NCI-H345 treated with DMSO at 0.1 percent for 48 hours (cell line): ENCODE measurements around the gene ZMYND10.

Source experiments
- DNase-seq: peaks from one replicate; lab custom pipeline; 2025; ENCODE audit not compliant: unreplicated experiment; lab: John Stamatoyannopoulos, UW

Gene ZMYND10

DNA sequence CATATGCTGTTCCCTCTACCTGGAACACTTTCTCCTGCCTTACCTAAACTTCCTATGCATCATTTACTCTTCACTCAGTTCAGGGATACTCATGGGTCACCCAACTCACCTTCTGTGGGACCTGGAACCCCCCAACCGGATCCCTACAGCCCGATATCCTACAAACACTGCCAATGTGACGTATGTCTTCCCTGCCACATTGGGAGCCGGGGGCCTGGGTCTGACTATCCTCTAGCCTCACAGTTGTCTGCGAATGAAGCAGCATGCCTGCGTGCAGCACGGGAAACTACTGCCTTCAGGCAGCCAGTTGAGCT is 4.6 kb upstream of the ZMYND10 start:
- DNase-seq = no peak

DNA sequence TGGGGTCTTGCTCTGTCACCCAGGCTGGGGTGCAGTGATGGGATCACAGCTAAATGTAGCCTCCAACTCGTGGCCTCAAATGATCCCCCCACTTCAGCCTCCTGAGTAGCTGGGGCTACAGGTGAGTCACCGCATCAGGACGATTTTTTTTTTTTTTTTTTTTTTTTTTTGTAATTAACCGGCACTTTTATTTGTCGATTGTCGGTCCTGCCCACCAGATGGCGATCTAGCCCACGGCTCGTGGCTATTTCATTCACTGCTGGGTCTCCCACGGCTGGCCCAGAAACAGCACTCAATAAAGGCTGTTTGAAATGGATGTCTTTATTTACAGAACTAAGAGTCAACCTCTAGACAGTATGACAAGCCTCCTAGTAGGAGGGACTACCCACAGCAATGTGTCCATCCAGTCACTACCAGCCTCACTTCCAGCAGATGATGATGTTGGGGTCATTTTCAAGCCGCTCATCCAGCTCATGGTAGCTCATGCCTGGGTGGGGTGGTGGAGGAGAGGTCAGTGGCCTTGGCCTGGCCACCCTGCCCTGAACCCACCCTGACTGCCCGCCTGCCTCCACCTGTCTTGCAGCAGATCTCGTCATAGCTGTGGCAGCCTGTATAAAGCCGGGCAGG is 1.8 kb upstream of the ZMYND10 start:
- peak; percentile 21 for DNase-seq

DNA sequence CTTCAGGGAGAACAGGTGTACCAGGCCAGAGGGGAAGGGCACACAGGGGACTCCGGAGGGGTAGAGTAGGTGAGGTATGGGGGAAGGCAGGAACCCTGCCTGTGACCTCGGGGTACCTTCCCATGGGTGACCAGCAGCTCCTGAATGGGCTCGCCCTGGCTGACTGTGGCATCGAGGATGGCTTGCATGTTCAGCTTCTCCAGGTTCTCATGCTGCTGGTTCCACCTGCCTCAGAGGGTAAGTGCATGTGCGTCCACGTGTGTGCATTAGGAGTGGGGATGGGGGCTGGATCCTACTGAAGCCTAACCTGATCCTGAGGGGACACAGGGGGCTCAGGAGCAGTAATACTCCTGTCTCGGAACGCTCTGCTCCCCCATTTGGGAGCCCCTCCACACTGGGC is 524 bp downstream of the ZMYND10 start:
- no peak for DNase-seq

DNA sequence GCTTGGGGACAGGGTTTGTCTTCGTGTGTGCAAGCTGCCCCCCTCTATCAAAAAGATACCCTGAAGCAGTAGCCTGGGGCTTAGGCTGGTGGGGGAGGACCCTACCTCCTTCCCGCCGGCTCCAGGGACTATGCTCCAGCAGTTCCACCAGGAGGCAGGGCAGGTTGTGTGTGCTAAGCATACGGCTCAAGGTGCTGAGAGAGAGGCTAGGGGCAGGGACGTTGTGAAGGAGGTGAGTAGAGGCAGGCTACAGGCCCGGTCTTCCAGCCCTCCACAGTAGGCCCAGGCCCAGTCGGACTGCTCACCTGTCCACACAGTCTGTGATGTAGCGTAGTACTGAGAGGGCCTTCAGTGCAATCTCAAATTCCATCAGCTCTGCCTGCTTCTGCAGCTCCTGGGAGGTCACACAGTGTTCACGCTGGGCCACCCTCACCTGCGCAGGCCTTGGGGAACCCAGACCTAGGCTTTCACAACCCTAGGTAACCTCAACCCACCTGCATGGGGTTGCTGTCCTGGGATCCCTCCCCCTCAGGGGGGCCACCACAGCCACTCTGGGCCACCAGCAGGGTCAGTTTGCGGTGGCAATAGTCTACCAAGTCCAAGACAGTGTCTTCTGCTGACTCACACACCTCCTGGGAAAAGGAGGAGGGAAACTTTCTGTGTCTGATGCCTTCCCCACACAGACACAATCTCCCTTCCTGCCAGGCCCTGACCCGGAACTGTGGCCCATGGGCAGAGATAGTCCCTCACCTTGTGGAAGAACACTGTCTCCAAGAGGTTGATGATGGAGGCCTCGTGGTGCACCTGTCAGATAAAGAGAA is 2.5 kb downstream of the ZMYND10 start:
- no peak for DNase-seq

DNA sequence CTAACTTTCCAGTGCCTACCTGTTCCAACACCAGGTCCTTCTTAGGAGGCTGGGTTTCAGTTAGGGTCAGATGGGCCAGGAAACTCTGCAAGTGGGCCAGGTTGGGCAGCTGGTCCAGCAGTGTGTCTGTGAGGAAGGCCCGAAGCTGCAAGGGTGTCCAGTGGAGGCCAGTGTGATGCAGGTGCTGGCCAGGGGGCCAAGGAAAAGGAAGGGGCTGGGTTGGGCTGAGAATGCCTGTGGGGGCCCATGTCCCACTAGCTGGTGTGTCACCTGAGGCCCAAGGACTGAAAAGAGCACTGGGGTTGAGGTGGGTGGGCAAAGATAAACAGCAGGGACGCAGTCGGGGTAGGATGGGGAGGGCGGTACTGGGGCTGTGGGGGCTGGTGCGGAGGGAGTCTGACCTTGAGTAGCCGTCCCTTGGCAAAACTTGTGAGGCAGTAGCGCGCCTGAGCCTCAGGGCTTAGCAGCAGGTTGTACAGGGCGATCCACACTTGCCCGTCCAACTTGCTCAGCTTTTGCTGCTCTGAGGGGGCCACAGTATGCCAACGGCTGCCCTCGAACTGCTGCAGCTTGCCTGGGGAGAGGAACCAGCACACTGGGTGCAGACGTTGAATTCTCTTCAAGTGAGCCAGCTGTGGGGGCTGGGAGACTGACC is 3.4 kb downstream of the ZMYND10 start:
- no peak for DNase-seq

DNA sequence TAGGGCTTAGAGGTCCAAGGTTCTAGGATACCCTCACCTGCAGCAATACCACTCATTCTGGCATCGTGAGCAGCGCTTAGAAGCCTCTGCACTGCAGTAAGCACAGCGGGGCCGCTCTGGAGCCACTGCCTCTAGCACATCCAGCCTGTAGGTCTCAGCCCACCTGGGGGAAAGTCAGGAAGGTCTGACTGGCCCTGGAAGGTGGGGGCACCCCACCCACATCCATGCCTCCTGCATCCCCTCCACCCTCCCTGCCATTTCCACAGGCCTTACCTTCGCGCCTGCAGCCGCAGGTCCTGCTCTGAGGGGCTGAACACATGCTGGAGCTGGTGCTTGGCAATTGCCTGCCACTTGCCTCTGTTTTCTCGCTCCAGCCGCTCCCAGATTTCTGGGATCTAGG is 4.0 kb downstream of the ZMYND10 start:
- no peak for DNase-seq

DNA sequence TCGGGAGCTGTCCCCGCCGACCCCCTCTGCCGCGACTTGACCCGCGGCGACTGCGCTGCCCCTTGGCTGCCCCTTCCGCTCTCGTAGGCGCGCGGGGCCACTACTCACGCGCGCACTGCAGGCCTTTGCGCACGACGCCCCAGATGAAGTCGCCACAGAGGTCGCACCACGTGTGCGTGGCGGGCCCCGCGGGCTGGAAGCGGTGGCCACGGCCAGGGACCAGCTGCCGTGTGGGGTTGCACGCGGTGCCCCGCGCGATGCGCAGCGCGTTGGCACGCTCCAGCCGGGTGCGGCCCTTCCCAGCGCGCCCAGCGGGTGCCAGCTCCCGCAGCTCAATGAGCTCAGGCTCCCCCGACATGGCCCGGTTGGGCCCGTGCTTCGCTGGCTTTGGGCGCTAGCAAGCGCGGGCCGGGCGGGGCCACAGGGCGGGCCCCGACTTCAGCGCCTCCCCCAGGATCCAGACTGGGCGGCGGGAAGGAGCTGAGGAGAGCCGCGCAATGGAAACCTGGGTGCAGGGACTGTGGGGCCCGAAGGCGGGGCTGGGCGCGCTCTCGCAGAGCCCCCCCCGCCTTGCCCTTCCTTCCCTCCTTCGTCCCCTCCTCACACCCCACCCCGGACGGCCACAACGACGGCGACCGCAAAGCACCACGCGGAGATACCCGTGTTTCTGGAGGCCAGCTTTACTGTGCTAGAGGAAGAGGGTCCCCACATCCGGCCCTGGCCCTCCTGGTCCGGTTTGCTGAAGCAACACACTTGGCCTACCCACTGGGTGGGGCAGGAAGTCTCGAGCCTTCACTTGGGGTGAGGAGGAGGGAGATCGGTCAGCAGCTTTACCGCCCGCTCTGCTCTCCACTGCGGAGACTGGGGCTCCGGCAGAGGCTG is 4.8 kb downstream of the ZMYND10 start, which contains the start of gene RASSF1:
RASSF1 (minus strand) TSS at position 389 of the 882 bp plus-strand sequence; CDS start at position 358, 31 bp downstream.
- DNase-seq = no peak

DNA sequence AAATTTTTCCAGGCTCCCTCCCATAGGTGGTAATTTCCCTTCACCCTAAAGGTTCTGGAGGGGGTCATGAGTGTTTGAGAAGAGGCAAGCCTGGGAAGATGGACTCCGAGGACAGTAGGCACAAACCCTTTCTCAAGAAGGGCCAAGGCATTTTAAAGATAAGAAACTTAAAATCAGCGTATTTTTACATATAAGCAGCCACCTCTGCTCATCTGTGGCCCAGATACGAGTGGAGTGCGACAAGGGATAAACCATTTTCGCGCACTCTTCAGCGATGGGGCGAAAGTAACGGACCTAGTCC is 5.4 kb downstream of the ZMYND10 start:
- DNase-seq = no peak

DNA sequence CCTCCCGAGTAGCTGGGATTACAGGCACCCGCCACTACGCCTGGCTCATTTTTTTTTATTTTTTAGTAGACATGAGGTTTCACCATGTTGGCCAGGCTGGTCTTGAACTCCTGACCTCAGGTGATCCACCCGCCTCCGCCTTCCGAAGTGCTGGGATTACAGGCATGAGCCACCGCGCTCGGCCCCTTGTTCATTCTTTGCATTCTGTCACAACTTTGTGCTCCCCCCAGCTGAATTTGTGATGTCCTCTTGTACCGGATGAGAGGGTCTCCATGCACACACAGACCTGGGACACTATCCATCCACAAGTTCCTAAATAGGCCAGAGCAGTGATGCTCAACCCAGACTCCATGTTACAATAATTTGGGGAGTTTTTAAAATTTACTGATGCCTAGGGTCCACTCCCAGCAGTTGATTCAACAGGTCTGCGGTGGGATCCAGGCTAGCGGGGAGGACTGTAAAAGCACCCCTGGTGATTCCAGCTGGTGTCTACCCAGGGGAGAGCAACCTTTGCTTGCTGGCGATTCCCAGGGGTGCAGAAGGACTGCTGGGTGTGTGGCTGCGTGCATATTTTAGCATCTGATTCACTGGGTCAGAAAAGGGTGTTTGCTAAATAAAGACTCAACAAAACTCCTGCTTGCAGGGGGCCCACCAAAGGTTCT is 5.9 kb downstream of the ZMYND10 start:
- DNase-seq = no peak

DNA sequence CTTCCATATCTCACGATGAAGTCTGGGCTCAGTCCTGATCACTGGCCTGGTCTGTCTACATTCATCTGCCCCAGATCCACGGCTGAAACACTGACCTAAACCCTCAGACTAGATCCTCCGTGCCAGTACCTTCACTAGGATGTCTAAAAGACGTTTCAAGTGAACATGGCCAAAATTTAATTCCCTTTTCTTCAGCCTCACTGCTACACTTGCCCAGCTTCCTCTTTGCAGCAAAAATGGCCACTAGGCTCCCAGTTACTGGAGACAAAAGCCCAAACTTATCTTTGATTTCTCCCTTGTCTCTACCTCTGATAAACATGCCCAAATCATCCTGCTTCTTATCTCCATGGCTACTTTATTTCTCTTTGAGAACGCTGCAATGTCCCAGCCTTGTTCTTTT is 6.6 kb downstream of the ZMYND10 start:
- DNase-seq = no peak

DNA sequence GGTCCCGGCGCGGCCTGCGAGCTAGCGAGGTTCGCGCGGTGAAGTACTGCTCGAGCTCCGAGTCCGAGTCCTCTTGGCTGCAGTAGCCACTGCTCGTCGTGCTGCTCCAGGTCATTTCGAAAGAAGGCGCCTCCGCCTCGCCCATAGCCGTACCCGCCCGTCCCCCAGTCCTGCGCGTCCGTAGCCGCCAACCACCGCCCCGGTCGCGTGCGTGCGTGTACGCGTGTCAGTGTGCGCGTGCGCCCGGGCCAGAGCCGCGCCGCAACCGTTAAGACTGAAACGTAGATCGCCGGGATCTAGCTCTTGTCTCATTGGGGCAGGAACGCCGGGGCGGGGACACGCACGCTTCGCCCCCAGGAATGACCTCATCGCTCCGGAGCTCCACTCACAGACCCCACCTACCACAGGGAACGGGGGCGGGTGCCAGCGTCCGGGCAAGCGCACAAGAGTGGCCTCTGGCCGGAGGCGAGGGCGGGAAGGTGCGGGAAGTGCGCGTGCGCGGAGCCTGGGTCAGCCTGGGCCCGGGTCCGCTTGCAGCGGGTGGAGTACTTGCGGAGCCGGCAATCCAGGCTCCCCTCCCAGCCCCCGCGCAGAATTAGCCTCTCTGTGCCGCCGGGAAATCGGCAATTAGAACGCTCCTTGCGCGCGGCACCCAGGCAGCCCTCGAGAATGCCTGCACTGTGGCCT is 8.2 kb downstream of the ZMYND10 start:
- peak; percentile 83 for DNase-seq

DNA sequence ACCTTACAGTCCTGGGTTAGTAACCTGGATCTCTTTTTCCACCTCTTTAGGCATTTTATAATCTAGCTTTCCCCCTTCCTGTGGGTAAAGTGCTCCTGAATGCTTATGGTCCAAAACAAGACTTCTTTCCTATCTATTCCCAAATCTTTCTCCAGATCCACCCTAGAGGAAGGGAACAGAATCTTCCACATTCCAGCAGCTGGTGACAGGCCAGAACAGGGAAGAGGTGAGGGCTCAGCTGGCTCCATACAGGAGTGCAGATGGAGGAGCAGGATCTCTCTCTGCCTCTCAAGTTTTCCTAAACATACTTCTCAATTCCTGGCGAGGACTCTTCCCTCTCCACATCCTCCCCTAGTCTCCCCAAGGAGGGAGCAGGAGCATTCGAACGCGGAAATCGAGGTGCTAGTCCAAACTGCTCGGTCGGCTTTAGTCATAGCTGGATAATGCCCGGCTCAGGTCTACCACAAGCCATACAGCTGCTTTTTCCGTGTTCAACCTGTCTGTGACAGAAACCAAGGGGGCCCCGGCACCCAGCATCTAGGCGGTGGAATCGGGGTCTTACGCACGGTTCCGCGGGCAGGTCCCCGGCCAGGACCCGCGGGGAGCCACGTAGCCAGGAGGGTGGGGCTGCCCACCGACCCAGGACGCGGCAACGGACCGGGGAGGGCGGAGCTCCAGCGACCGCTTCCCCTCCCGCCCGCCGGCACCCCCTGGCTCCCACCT is 8.9 kb downstream of the ZMYND10 start:
- DNase-seq = no peak

DNA sequence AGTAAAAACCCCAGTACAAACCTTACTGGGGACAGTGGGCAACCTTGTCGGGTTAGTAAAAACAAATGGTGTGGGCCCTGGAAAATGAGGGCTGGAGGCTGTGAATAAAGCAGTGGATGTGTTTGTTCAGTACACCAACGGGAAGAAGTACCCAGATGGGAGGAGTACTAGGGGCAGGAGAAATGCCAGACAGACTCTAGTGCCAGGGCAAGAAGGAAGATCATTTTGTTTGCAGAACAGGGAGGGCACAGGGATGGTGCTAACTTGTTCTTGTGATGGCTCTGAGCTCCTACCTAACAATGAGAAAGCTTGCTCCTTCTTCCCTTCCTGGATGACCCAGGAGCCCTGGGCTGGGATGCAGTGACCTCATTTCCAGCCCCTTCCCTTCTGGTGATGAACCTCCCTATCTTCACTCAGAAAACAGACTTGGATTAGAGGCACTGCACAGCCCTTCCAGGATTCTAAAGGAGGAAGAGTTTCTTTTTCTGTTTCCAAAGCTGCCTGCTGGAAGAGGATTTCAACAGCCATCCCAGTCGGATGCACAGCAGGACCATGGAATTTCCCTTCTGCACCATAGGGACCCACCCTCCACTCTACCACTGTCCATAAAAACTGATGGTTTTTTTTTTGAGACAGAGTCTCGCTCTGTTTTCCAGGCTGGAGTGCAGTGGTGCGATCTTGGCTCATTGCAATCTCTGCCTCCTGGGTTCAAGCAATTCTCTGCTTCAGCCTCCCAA is 11.0 kb downstream of the ZMYND10 start:
- DNase-seq = no peak

DNA sequence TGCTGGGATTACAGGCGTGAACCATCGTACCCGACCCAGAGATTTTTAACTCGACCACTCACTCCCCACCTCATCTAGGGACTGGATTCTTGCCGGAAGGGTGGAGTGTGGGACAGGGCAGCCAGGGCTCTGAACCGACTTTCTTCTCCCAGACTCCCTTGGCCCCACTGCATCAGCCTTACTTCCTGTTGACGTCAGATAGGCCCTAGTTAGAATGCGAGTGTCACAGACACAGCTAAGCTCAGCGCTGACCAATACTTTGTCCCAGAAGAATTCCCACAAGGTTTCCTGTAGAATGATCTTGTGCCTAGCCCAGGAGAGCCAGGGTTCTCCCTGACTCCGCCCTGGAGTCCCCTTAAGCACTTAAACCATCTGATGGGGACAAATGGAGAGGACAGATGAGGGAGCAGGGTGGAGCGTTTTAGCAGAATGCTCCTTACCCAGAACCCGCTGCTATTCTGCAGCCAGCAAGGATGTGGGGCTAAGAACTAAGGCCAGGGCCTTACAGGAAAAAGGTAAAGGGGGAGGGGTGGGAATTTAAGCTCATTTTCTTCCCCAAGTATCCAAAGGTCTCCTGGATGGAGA is 11.7 kb downstream of the ZMYND10 start:
- DNase-seq = no peak

DNA sequence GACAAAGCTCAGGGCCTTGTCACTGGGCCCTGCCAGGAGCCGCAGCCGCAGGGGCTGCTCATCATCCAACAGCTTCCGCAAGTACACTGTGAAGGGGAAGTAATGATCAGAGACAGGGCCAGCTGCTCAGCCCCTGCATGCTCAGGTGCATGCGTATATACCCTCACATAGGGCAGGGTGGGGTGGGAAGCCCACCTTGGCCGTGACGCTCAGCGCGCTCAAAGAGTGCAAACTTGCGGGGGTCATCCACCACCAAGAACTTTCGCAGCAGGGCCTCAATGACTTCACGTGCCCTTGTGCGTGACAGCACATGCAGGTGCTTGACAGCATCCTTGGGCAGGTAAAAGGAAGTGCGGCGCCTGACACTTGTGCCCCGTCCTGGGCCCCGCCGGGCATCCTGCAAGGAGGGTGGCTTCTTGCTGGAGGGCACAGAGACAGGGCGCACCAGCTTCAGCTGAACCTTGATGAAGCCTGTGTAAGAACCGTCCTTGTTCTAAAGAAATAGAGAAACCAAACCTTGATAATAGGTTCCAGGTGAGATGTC is 14.1 kb downstream of the ZMYND10 start:
- DNase-seq = no peak

DNA sequence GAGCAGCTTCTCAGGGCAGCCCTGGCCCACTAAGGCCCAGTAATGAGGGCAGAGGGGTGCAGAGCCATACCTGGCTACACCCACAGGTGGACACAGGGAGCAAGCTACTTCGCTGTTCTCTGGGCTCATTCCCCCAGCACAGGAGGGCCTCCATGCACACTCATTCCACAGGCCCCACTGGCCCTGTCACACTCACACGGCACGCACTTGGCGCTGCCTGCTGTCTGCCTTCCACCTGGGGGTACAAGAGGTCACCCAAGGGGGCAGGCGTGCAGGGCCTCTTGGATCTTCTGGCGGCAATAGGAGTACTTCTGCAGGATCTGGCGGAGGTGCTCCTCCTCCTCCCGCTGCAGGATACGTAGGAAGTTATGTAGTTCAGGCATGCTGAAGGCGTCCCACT is 15.2 kb downstream of the ZMYND10 start:
- DNase-seq = no peak

DNA sequence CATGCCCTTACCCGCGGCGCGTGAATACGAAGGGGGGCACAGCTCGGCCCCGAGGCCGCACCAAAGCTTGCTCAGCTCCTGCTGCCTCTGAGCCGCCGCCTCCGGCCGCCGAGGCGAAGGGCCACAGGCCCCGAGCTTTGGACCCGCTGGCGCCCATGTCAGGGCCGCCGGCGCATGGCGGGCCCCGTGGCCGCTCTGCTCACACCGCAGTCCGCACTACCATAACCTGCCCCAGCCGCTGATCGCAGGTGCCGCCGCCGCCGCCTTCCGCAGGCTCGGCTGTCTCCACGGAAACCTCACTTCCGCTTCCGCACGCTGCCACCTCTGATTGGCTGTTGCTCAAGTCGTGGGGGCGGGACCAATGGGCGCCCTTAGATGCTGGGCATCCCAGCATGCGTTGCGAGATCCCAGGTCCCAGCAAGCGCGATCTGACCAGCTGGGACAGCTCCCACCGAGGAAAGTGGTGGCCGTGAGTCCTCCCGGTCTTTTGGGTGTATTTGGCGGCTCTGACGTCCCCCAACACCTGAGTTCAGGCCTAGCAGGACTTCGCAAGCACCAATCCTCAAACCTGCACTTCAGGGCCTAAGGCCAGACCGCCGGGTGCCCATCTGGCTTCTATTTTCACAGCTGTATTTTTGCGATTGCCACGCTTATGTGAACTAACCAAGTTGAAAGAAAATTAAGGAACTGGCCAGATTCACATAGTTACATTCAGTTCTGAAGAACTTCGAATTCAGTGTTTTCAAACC is 17.4 kb downstream of the ZMYND10 start, which contains the start of gene TUSC2:
TUSC2 (minus strand) TSS at position 281 of the 749 bp plus-strand sequence; CDS start at position 157, 124 bp downstream.
- DNase-seq = peak; percentile 77

DNA sequence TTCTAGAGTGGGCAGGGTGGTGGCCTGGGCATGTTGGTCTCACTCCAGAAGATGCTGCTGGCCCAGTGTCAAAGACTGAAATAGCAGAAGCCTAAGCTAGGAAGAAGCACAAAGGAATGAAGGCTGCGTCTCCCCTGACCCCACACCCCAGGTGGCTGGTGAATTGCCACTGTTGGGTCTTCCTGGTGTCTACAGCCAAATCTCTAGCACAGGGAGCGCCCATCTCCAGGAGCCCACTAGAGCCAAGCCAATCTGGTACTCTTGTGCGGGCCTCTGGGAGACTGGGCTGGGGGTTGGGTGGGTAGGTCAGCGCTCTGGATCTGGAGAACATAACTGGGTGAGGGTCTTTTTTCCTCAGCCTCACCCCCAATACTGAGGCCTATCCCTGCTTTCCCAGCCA is 18.4 kb downstream of the ZMYND10 start:
- no peak for DNase-seq
